ENCODE measurements around the gene CCDC91. TPM values are rescaled to one million over a fixed set of nuclear protein-coding genes. Genes with fewer than 3 reads are reported as not detected.

Gene CCDC91
- total and polyA plus RNA-seq, 11 donors = 24.9 to 62.1 (median 51.8) TPM

DNA sequence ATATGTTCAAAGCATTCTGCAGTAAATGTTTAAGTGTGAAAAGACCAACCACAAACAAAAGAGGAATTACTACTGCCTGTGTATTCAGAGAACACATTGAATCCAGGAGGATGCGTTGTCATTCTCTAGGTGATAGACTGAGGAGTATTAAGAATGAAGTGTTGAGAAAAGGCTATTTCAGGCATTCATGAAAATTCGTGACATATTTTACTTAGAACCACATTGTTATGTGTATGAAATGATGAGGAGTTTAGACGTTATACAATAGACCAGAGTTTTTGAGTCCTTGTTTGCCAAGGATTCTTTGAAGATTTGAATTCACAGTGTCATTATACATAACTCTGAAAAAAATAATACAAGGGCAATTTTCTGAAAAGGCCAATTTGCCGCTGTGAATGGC, 251.8 kb downstream of the CCDC91 start:
- ATAC-seq (no peak), DNase-seq (no peak)
- H3K27me3 ChIP-seq = no peaks in the 10 kb centered on the region
- intact Hi-C loops (cut with DNase I) = no loop called here
- no peaks in the 10 kb centered on the region for H3K9me3 ChIP-seq
- H3K4me3 ChIP-seq = no peak overlapping the region
- no peaks in the 10 kb centered on the region for H3K36me3 ChIP-seq
- WGBS, 4 donors = 90 to 94% (median 91%) methylated on average over 4 of the region's 4 CpGs
- no peak overlapping the region for H3K27ac ChIP-seq
- H3K4me1 ChIP-seq = no peaks in the 10 kb centered on the region
- no peak for TF ChIP-seq POLR2A (IDR thresholded peaks at IDR 0.05)
- TF ChIP-seq, protein P1, sequence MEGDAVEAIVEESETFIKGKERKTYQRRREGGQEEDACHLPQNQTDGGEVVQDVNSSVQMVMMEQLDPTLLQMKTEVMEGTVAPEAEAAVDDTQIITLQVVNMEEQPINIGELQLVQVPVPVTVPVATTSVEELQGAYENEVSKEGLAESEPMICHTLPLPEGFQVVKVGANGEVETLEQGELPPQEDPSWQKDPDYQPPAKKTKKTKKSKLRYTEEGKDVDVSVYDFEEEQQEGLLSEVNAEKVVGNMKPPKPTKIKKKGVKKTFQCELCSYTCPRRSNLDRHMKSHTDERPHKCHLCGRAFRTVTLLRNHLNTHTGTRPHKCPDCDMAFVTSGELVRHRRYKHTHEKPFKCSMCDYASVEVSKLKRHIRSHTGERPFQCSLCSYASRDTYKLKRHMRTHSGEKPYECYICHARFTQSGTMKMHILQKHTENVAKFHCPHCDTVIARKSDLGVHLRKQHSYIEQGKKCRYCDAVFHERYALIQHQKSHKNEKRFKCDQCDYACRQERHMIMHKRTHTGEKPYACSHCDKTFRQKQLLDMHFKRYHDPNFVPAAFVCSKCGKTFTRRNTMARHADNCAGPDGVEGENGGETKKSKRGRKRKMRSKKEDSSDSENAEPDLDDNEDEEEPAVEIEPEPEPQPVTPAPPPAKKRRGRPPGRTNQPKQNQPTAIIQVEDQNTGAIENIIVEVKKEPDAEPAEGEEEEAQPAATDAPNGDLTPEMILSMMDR (IDR thresholded peaks at IDR 0.05) = no peak

DNA sequence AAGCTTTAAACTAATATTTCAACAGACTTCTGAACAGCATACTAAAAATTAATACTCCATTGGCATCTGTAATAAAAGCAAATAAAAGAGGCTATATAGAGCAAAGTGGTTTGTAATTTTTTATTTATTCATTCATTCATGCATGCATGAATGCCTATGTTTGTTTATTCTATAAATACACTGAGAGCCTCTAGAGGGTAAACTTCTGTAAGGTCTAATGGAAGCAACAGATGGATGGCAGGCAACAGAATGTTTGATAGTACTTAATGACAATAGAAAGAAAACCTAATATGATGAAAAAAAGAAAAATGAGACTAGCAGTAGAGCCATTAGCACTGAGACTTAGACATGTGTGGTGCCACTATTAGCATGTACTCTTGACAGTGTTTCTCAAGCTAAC, 253.1 kb downstream of the CCDC91 start:
- Histone ChIP-seq H3K27ac (no peak overlapping the region), H3K36me3 (no peaks in the 10 kb centered on the region), H3K4me3 (no peak overlapping the region), H3K9me3 (no peaks in the 10 kb centered on the region), H3K4me1 (no peaks in the 10 kb centered on the region), H3K27me3 (no peaks in the 10 kb centered on the region)
- intact Hi-C loops (cut with DNase I) = no loop called here
- TF ChIP-seq, protein P1 (IDR thresholded peaks at IDR 0.05) = no peak
- TF ChIP-seq POLR2A (IDR thresholded peaks at IDR 0.05) = no peak
- no peak for ATAC-seq
- no peak for DNase-seq

DNA sequence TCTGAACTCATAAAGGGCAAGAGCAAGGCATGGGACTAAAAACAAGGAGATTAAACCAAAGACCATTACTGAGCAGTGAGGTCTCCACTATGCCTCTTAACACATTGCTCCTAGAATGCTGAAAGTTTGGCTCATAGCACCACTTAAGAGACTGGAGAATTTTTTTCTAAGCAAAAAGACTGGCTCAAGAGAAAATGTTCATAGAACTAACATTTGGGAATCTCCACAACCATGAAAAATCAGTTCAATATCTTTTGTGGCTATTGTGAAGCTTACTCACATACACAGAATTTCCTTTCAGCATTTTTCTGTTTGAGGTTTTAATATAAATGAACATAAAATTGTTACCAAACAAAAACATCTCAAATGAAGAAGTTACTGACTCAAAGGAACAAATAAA, 255.8 kb downstream of the CCDC91 start:
- H3K9me3 ChIP-seq = no peaks in the 10 kb centered on the region
- H3K36me3 ChIP-seq = peaks cover 0 to 8% (median 0%) of the 10 kb centered on the region in 9 donors
- DNase-seq (no peak), ATAC-seq (no peak)
- intact Hi-C loops (cut with DNase I) = no loop called here
- no peak overlapping the region for H3K27ac ChIP-seq
- TF ChIP-seq, protein P1 (IDR thresholded peaks at IDR 0.05) = no peak
- TF ChIP-seq POLR2A (IDR thresholded peaks at IDR 0.05) = no peak
- H3K4me3 ChIP-seq = no peak overlapping the region
- no peaks in the 10 kb centered on the region for H3K4me1 ChIP-seq
- no peaks in the 10 kb centered on the region for H3K27me3 ChIP-seq

DNA sequence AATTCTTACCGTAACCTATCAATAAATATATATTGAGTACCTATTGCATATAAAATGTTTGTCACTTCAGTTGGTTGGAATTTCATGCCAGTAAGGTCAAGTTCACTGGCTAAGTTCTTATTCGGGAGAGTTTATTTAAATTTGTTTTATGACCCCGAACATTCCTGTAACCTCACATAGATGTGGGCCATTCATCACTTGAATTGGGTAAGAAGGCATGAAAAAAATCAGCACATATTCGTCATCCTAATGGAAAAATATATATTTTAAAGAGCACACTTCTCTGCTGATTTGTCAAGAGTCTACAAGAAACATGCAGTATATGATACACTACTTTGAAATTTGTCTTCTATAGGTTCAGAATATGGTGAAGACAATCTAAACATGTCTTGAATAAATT, 263.4 kb downstream of the CCDC91 start:
- Histone ChIP-seq H3K27me3 (no peaks in the 10 kb centered on the region), H3K27ac (no peak overlapping the region), H3K9me3 (no peaks in the 10 kb centered on the region), H3K4me1 (peaks cover 0 to 16% (median 0%) of the 10 kb centered on the region in 12 donors), H3K36me3 (peaks cover 0 to 27% (median 4%) of the 10 kb centered on the region in 9 donors), H3K4me3 (no peak overlapping the region)
- intact Hi-C loops (cut with DNase I) = no loop called here
- TF ChIP-seq, protein P1 (IDR thresholded peaks at IDR 0.05) = no peak
- TF ChIP-seq POLR2A (IDR thresholded peaks at IDR 0.05) = no peak
- no peak for ATAC-seq
- no peak for DNase-seq
- WGBS, 4 donors = 94 to 98% (median 96%) methylated on average over 4 of the region's 4 CpGs
